Measurements from ENCODE around the gene COL23A1.
"Not testable (repeated sequence)": the region's sequence is repeated elsewhere in the genome, so short reads cannot be mapped to it uniquely, and the experiment has no call there.

COL23A1 gene

DNA sequence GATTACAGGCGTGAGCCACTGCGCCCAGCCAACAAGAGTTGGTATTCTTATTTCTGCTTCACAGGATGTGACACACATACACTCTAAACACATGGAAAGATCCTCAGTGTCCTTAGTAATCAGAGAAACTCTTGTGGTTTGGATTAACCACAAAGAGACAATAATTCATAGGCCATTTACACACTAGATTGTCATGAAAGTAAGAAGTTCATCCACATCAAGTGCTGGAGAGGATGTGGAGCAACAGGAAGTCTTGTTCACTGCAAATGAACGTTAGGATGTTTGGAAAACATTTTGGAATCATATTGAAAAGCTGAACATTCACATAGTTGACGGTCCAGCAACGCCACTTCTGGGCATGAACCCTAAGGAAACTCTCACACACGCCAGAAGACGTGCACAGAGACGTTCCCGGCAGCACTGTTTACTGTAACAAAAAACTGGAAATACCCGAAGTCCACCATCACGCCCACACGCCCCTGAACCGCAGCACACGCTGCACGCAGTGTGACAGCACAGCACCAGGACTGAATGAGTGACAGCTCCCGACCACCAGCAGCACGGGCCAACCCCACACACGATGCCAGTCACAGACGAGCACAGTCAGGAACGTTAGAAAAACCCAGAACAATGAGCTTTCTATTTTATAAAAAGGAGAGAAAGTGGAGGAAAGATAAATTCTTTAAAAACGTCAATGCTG lies 87.6 kb downstream of the COL23A1 start:
- DNase-seq = no peak

DNA sequence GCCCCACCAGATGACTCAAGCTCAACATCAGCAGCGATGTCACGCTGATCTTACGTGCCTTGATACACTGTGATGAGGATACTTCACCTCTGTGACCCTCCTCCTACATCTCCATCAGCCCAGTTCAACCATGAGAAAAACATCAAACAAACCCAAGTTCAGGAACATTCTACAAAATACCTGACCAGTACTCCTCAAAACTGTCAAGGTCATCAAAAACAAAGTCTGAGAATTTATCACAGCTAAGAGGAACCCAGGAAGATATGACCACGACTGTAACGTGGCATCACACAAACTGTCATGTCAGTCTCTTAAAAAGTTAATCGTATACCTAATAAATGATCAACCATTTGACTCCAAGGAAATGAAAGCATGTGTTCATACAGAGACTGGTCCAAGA lies 90.8 kb downstream of the COL23A1 start:
- no peak for DNase-seq

DNA sequence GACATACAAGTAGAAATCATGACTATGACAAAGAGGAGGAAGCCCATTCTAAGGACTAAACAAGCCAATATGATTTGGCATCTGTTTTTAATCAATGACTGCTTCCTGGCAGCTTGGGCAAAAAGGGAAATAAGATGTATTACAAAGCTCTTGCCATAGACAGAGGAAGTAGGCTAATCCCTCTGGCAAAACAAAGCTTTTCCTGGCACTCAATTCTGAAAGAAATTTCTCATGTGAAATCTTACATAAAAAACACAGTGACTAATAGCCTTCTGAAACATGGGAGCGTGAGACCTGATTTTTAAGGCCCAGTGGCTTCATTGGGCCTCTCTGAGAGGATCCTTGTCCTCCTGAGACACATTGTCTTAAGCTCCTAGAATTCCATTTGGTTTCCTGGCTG lies 93.6 kb downstream of the COL23A1 start:
- no peak for DNase-seq

DNA sequence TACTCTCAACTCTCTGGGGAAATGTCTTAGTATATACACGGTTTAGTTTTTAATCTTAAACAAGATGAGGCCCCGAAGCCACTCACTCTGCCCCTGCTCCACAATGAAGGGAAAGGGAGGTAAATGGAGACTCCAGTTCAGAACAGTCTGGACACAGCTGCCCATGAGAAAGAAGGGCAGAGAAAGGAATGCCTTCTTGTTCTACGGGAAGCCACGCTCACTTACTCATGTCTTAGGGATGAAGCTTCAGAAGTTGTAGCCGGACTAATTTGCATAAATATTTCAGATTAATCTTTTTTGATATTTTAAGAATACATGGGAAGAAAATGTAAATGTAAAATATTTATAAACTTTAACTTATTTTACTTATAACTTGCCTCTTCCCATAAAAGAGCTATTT lies 94.0 kb downstream of the COL23A1 start:
- DNase-seq = no peak

DNA sequence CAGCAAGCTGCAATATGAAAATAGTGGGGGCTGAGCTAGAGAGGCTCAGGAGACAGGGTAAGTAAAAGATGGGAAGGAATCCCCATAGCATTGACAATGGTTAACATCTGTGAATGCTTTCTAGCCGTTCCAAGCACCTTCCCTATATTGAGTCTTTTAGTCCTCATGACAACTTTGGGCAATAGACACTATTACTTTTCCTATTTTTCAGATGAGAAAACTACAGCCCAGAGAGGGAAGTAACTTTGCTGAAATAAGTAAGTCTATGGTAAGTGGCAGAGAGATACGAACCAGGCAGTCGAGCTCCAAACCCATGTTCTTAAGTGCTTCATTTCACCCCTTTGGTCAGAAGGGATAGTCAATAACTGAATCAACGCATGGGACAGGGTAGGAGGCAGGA lies 94.5 kb downstream of the COL23A1 start:
- no peak for DNase-seq

DNA sequence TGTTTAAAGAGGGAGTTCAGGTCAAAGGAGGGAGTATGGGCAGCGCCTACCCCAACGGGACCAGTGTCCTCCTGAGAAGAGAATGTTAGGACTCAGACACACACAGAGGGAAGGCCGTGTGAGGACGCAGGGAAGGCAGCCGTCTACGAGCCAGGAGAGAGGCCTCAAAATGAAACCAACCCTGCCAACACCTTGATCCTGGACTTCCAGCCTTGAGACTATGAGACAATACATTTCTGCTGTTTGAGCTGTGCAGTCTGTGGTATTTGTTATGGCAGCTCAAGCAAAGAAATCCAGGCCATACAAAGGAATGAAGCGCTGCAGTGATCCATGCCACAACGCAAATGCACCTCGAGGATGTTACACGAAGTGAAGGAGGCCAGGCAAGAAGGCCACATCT lies 97.9 kb downstream of the COL23A1 start:
- DNase-seq = no peak

DNA sequence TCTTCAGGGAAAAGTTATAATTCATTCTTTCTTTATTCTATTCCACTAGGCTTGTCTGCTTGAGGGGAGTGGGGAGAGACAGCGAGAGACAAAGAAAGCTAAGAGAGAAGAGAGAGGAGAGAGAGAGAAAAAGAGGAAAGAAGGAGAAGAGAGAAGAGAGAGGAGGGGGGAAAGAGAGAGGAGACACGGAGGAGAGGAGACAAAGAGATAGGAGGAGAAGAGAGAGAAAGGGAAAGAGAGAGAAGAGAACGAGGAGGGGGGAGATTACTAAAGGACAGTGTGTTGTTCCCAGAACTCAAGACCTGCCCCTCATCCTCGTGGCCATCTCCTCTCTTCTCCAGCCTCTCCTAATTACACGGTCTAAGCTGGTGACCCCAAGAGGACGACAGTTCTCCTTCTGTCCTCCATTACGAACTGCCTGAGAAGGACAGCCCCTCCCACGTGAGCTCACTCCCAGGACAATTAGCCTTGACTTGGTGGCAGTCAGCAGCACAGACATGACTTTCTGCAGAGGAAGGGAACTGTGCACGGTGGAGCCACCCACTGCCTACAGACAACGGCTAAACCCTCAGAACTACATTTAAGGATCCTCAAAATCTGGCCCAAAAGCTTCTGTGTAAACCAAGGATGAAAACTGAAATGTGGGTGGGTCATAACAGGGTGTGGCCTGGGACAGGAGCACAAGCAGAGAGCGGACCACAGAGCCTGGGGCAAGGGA lies 99.1 kb downstream of the COL23A1 start:
- no peak for DNase-seq

DNA sequence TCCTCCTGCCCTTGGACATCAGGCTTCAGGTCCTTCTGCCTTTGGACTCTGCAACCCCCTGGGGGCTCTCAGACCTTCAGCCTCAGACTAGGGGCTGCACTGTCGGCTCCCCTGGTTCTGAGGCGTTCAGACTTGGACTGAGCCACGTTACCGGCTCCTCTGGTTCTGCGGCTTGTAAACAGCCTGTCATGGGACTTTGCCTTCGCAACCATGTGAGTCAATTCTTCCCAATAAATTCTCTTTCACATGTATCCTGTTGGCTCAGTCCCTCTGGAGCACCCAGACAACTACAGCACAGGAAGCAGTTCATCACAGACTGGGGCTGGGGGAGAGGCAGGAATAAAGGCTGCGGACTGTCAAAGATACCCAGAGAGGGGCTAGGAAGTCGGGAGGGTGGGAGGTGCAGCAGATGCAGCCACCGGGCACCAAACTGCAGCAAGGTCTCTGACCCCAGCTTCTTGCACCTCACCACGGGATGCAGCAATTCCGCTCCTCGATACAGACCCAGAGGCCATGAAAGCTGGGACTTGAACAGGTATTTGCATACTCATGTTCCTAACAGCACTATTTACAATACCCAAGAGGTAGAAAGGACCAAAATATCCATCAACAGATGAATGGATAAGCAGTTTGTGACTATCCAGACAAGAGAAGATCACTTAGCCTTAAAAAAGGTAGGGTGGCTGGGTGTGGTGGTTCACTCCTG lies 100.8 kb downstream of the COL23A1 start:
- no peak for DNase-seq

DNA sequence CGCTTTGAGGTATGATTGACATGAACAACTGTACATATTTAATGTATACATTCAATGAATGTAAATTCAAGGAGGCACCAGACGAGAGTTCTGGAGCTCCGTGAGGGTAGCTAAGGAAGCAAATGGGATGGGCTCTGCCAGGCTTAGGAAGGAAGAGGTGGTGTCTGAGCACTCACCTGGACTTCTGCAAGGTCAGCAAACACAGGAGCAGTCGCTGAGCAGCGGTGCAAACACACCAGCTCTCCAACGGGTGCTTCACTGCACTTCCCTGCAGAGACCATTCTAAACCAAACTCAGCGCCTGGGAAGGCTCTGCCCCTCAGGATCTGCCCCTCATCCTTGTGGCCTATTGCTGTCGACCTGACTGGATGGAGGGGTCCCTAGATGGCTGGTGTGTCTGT lies 101.5 kb downstream of the COL23A1 start:
- DNase-seq = no peak

DNA sequence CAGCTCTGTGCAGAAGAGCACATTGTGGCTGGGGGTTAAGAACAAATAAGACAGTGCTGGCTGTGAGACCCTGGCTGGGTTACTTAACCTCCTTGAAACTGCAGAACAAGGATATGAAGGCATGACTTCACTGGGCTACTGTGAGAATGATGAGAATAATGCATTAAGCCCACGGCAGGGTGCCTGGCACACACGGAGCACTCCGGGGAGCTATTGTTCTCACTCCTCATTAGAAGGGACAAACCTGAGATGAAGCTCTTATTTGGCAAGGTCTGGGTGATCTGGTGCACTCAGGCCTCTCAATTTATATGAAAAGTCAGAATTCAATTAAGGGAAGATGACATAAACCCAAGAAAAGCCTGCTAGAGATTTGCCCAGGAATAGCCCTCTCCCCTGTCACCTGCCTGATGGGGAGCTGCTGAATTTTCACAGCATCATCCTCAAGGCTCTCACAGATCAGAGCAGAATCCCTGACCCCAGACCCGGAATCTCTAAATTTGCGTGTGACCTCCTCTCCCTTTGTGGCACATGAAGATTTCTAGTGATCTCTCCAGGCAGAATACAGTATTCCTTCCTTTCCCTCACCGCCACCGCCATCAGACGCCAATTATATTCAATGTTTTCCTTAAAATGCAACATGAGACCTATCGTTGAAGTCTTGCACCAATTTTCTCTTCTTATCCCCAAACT lies 102.1 kb downstream of the COL23A1 start:
- DNase-seq = no peak

DNA sequence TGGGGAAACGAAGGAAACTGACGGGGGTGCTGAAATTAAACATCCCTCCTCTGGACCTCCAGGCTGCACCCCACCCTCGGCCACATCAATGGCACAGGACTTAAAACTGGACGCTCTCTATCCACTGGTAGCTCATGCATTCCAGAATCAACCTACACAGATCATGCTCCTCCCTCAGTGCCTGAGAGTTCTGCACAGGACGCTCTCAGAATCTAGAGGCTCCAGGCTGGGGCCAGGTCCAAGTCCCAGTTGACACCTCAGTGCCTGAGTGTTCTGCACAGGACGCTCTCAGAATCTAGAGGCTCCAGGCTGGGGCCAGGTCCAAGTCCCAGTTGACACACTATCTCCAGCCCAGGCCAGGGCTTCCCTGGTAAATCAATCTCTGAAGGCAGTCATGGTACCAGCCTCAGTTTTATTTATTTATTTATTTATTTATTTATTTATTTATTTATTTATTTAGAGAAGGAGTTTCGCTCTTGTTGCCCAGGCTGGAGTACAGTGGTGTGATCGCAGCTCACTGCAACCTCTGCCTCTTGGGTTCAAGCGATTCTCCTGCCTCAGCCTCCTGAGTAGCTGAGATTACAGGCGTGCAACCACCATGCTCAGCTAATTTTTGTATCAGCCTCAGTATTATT lies 103.2 kb downstream of the COL23A1 start:
- not testable (repeated sequence) for DNase-seq

DNA sequence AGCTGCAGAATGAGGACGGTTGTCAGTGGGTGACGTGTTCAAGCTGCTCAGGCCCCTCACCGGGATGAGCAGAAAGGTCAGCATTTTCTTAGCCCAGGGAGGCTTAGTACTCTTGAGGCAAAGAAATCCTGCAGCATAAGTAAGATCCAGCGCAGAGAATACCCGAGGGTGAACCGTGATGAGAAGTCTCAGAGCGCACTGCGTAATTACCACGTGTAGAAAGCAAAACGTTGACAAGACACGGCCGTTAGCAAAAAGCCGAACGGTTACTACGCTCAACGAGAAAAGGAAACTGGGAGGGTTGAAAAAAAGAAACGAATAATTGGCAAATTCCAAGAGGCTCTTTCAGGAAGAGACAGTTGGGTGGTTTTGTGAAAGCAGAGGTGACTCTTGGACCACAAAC lies 104.0 kb downstream of the COL23A1 start:
- DNase-seq = no peak

DNA sequence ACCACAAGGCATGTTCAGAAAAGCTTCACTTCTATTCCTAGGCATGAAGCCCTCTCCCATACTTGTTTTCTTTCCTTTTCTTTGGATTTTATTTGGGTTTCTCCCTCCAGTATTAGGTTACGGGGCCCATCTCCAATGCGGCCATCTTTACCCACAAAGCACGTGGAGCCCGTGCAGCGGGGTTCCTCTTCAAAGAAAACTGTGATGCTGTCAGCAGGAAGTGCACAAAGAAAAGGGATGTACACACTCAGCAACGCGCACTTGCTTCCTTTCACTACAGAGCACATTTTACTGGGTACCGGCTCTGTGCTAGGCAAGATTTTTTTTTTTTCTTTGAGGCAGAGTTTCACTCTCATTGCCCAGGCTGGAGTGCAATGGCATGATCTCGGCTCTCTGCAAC lies 106.6 kb downstream of the COL23A1 start:
- no peak for DNase-seq

DNA sequence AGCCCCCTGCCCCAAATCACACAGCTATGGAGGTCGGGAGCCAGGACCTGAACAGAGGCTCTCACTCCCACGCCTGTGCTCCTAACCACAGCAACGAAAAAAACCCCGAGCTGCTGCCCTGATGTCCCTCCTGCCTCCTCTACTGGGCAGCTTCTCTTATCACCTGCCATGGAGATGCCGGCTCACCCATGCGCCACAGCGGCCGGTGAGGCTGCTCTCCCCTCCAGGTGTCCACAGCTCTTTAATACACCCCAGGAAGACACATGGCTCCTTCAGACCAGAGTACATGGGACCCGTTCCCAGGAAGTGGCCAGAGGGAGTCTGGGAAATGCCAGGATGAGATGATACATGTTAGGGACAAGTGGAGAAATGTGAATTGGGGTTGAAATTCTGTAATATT lies 110.9 kb downstream of the COL23A1 start:
- DNase-seq = no peak

DNA sequence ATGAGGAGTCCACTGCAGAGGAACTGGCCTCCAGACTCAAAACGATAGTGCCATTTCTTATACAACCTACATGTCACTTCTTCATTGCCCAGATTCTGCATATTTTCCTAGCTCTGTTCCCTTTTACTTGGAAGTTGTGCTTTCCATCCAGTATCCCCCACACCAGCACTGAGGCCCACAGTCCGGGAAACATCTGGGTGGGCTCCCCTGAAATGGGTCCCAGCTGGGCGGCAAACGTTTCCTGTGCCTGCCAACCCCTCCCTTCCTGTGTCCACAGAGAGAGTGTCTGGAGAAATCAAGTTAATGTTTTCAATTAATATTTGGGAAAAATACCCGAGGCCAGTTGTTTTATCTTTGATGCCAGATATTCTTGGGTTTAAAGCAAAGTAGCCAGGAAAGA lies 111.8 kb downstream of the COL23A1 start:
- no peak for DNase-seq

DNA sequence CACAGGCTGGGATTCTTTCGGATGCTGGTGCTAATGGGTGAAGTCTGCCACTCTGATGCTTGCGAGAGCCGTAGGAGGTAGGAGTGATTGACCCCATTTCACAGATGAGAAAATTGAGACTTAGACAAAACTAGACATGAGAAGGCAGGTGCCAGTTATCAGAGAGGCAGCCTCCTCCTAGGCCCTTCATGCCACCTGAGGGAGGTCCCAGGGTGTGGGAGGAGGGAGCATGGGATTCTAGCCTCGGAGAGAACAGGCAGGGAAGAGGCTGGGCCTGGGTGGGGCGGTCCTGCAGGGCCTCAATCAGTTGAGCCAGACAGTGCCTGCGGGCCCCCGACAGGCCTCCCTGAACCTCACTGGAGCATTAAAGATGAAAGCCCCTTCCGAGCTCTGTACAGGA lies 112.4 kb downstream of the COL23A1 start:
- no peak for DNase-seq

DNA sequence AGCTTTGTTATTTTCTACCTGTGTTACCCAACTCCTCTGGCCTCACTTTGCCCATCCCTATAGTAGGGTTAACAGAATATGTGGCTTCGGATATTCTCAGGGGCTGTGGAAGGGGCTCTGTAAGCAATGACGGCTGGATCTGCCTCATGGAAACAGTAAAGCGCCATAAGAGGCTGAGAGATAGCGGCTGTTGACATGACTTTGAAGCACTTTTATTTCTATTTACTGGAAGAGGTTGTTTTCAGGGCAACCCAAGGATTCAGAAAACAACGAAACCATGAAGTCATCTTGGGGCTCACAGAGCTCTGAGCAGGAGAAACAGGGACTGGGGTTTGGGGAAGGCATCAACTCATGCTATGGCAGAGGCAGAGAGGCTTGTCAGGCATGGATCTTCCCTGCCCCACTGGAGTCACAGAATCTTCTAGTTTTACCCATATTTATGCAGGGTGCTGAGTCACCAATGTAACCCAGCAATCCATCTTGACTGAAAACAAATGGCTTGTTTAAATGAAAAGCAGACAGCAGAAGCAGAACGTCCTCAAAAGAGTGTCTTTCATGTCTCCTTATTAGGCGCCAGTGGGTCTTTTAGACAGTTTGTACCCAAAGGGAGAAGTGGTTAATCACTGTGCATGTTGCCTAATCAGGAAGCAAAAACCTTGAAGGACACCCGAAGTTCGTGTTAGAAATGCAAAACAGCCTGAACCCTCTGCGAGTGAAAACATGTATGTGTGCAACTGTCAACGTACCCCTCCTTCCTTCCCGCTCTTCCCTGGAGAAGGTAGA lies 113.0 kb downstream of the COL23A1 start:
- DNase-seq = no peak

DNA sequence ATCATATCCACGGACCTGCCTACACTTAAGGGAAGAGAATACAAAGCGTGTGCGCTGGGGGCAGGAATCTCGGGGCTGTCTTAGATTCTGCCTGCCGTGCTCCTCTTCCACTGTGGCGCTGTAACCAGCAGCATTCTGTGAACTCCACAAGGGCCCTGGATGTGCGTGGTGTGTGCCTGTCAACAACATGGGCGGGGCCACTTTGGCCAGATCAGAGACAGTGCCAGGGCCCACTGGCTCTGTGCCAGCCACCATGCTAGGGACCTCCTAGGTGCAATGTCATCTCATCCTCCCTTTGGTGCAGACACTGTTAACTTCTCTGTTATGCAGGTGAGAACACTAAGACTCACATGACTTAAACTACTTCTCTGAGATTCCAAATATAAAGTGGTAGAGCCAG lies 113.7 kb downstream of the COL23A1 start:
- DNase-seq = no peak

DNA sequence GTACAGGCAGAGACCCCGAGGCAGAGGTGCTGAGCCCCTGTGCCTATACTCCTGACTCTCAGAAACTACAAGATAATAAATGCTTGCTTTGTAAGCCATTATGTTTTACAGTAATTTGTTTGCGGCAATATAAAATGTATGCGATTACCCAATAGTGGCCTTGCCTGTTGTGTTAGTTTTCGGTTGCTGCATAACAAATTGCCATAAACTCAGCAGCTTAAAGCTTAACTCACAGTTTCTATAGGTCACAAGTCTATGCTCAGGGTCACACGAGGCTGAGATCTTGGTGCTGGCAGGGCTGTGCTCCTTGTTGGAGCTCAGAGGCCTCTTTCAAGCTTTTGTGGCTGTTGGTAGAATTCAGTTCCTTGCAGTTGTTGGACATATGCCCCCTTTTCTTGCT lies 114.8 kb downstream of the COL23A1 start:
- no peak for DNase-seq

DNA sequence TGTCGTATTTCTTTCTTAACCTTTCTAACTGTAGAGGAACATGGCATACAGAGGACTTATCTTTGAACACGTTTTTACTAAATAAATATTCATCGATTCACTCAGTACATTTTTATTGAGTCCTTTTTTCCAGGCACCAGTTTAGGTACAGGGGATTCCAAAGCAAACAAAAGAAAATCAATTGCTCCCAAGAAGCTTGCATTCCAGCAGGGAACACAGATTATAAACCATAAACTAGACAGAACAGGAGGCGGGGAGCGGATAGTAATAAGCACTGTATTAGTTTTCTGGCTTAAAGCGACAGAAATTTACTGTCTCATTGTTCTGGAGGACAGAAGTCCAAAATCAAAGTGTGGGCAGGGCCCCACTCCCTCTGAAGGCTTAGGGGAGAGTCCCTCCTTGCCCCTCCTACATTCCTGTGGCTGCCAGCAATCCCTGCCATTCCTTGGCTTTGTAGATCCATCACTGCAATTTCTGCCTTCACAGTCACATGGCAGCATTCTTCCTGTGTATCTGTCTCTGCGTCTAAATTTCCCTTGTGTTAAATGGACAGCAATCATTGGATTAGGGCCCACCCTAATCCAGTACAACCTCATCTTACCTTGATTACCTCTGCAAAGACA lies 115.5 kb downstream of the COL23A1 start:
- no peak for DNase-seq

DNA sequence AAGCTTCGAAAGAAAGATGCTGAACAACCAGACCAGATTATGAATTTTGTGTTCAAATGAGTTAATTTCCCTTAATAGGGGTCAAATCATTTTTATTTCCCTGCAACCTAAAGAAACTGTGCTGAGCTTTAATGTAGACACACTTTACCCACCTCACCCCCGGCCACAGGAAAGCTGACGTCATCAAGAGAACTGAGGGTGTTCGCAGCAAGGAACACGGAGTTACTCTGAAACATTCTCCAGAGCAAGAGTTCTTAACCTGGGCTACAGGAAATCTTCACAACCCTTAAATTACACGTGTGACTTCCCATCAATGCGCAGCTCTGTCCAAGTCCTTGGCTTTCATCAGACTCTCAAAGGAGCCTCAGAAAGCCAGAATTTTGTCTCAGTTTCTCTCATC lies 116.3 kb downstream of the COL23A1 start:
- no peak for DNase-seq

DNA sequence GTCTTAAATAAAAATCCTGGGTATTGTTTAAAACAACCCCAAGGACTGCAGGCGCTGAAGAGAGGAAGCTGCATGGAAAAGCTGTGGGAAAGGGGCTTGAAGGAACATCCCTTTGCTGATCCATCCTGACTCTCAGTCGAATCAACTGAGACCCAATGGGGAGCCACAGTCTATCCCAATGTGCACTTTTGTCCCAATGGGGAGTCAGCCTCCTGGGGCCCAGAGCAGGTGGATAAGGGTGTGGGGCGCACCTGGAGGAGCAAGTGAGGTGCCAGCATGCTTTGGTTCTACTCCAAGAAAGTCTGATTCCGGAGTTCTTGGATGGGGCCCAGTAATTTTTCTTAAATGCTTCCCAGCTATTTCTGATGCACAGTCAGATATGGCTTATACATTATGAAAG lies 118.1 kb downstream of the COL23A1 start:
- no peak for DNase-seq

All from NCI-H187 (cell line).